IMR-90 (cell line): ENCODE results near the gene BPIFB1. TPM values are rescaled to one million over a fixed set of nuclear protein-coding genes. Genes with fewer than 3 reads are reported as not detected.

Experiments
- ATAC-seq: fragments of 200-7000 bp; cut with Tn5 transposase; 2 replicates; pipeline ENCODE4 v1.9.1; 2020; ENCODE audit warnings: low read depth, mild to moderate bottlenecking, moderate library complexity
- BruUV-seq: library from RNA; stranded (reverse); fragments of 400-500 nt; replicated peaks from 2 replicates; lab custom pipeline; 2021; lab: Mats Ljungman, UMichigan
- CTCF ChIA-PET: fragments of 300-600 bp; formaldehyde crosslinking; extraction: SDS; loops from one replicate; lab custom pipeline; 2021; ENCODE audit warnings: antibody characterized with exemption; lab: Yijun Ruan, JAX
- POLR2A ChIA-PET: fragments of 300-600 bp; sonication (Branson Sonifier 250); formaldehyde crosslinking; loops from one replicate; lab custom pipeline; 2022; ENCODE audit warnings: antibody characterized with exemption; ENCODE audit not compliant: unreplicated experiment; lab: Charles Lee
- DNase-seq: peaks from one replicate; pipeline ENCODE4 v3.0.0; 2013
- H2AFZ ChIP-seq: replicated peaks from 2 replicates; pipeline ENCODE3; 2013; ENCODE audit warnings: low read length, mild to moderate bottlenecking; ENCODE audit not compliant: poor library complexity
- H2AK5ac ChIP-seq: 2 replicates; pipeline ENCODE4 v1.6.1; 2013; ENCODE audit warnings: low read depth, low read length, inconsistent platforms
- H2AK9ac ChIP-seq: replicated peaks from 2 replicates; pipeline ENCODE3; 2013; ENCODE audit warnings: mild to moderate bottlenecking, low read depth, low read length, moderate library complexity; ENCODE audit not compliant: poor library complexity
- H2BK120ac ChIP-seq: 2 replicates; pipeline ENCODE4 v1.6.1; 2013; ENCODE audit warnings: low read depth, low read length, inconsistent platforms
- H2BK15ac ChIP-seq: 3 replicates; pipeline ENCODE4 v1.6.1; 2013; ENCODE audit warnings: low read depth, low read length, inconsistent platforms
- H2BK20ac ChIP-seq: 2 replicates; pipeline ENCODE4 v1.6.1; 2013; ENCODE audit warnings: low read depth, mild to moderate bottlenecking, inconsistent platforms, low read length, moderate library complexity
- H2BK5ac ChIP-seq: 2 replicates; pipeline ENCODE4 v1.6.1; 2013; ENCODE audit warnings: mild to moderate bottlenecking, low read depth, low read length, inconsistent platforms; ENCODE audit not compliant: poor library complexity, severe bottlenecking
- H3K14ac ChIP-seq: replicated peaks from 2 replicates; pipeline ENCODE4 v1.6.1; 2013; ENCODE audit warnings: low read depth, low read length, inconsistent platforms
- H3K18ac ChIP-seq: 2 replicates; pipeline ENCODE4 v1.6.1; 2013; ENCODE audit warnings: low read depth, low read length, control low read depth
- H3K23ac ChIP-seq: 2 replicates; pipeline ENCODE4 v1.6.1; 2013; ENCODE audit warnings: low read depth, low read length, inconsistent platforms
- H3K27ac ChIP-seq: 2 replicates; pipeline ENCODE4 v1.5.1; 2013; ENCODE audit warnings: mild to moderate bottlenecking, control low read depth, low read length; ENCODE audit not compliant: insufficient read depth
- H3K27me3 ChIP-seq: 2 replicates; pipeline ENCODE4 v1.6.1; 2013; ENCODE audit warnings: low read length; ENCODE audit not compliant: control insufficient read depth, insufficient read depth
- H3K36me3 ChIP-seq: 2 replicates; pipeline ENCODE4 v1.6.1; 2013; ENCODE audit warnings: low read length, mixed read lengths; ENCODE audit not compliant: control insufficient read depth, insufficient read depth
- H3K4ac ChIP-seq: 2 replicates; pipeline ENCODE4 v1.6.1; 2013; ENCODE audit warnings: low read depth, low read length, inconsistent platforms
- H3K4me1 ChIP-seq: 2 replicates; pipeline ENCODE4 v1.6.1; 2013; ENCODE audit warnings: low read length, mixed read lengths; ENCODE audit not compliant: control insufficient read depth, insufficient read depth
- H3K4me2 ChIP-seq: 2 replicates; pipeline ENCODE4 v1.6.1; 2013; ENCODE audit warnings: low read depth, mild to moderate bottlenecking, control low read depth, low read length, moderate library complexity
- H3K4me3 ChIP-seq: 2 replicates; pipeline ENCODE4 v1.5.1; 2013; ENCODE audit warnings: low read depth, mild to moderate bottlenecking, control low read depth, low read length, moderate library complexity; ENCODE audit not compliant: insufficient read depth
- H3K56ac ChIP-seq: 2 replicates; pipeline ENCODE4 v1.6.1; 2013; ENCODE audit warnings: low read length, inconsistent platforms; ENCODE audit not compliant: insufficient read depth; ENCODE audit errors: extremely low read depth
- H3K79me1 ChIP-seq, 2 experiments: 2 replicates each; pipeline ENCODE4 v1.6.1; 2013; ENCODE audit warnings: low read length in 2 of 2, inconsistent platforms in 1 of 2, low read depth in 1 of 2
- H3K9ac ChIP-seq: 2 replicates; pipeline ENCODE4 v1.6.1; 2013; ENCODE audit warnings: low read depth, low read length, control low read depth
- H3K9me1 ChIP-seq: 2 replicates; pipeline ENCODE4 v1.6.1; 2013; ENCODE audit warnings: low read length, inconsistent platforms; ENCODE audit not compliant: insufficient read depth
- H3K9me3 ChIP-seq: 2 replicates; pipeline ENCODE4 v1.6.1; 2013; ENCODE audit warnings: low read length; ENCODE audit not compliant: control insufficient read depth, insufficient read depth
- H4K20me1 ChIP-seq: 2 replicates; pipeline ENCODE4 v1.6.1; 2013; ENCODE audit warnings: low read length, inconsistent platforms; ENCODE audit not compliant: insufficient read depth
- H4K5ac ChIP-seq: 2 replicates; pipeline ENCODE4 v1.6.1; 2013; ENCODE audit warnings: mild to moderate bottlenecking, low read depth, low read length, control low read depth
- H4K8ac ChIP-seq, 2 experiments: 2 replicates each; pipeline ENCODE4 v1.6.1; 2013; ENCODE audit warnings: low read depth in 2 of 2, low read length in 2 of 2, control low read depth in 1 of 2, inconsistent platforms in 1 of 2
- H4K91ac ChIP-seq: 2 replicates; pipeline ENCODE4 v1.6.1; 2013; ENCODE audit warnings: low read depth, low read length, inconsistent platforms; ENCODE audit not compliant: insufficient read depth
- CEBPB ChIP-seq: IDR thresholded peaks from 2 replicates; pipeline ENCODE4 v1.6.1; 2012; ENCODE audit warnings: low read depth, low read length, improper control_type of control experiment
- CHD1 ChIP-seq: IDR thresholded peaks from 2 replicates; pipeline ENCODE4 v1.6.1; 2012; ENCODE audit warnings: low read depth, low read length, improper control_type of control experiment
- FOS ChIP-seq: fragments of 150-350 bp; IDR thresholded peaks from 2 replicates; pipeline ENCODE4 v1.6.1; 2016; ENCODE audit warnings: low read depth, low read length
- MAFK ChIP-seq: IDR thresholded peaks from 2 replicates; pipeline ENCODE4 v1.6.1; 2012; ENCODE audit warnings: low read depth, low read length, improper control_type of control experiment
- MAZ ChIP-seq: IDR thresholded peaks from 2 replicates; pipeline ENCODE4 v1.6.1; 2012; ENCODE audit warnings: low read depth, mild to moderate bottlenecking, low read length, improper control_type of control experiment, moderate library complexity, borderline replicate concordance
- POLR2A ChIP-seq: IDR thresholded peaks from 2 replicates; pipeline ENCODE4 v1.6.1; 2012; ENCODE audit warnings: mild to moderate bottlenecking, low read depth, low read length
- RAD21 ChIP-seq: IDR thresholded peaks from 2 replicates; pipeline ENCODE4 v1.6.1; 2012; ENCODE audit warnings: low read length, improper control_type of control experiment
- RFX5 ChIP-seq: IDR thresholded peaks from 2 replicates; pipeline ENCODE4 v1.8.0; 2012; ENCODE audit warnings: low read depth, mild to moderate bottlenecking, low read length, moderate library complexity
- WGBS, 2 experiments: methylation state at CpG; one replicate each; pipeline versions ENCODE4 v1.1.5 to v1.1.7; 2013; ENCODE audit warnings: missing lambda C conversion rate in 2 of 2; ENCODE audit not compliant: insufficient read length in 1 of 2; ENCODE audit errors: extremely low coverage in 2 of 2; 5-methylcytosine and 5-hydroxymethylcytosine counted together
- dilution Hi-C: fragments of 300-500 bp; cut with HindIII; formaldehyde crosslinking; loops from one replicate; pipeline ENCODE4 v1.14.3; 2018; ENCODE audit warnings: low sequenced_read_pairs; ENCODE audit not compliant: unreplicated experiment
- in situ Hi-C: fragments of 300-500 bp; cut with MboI; formaldehyde crosslinking; loops from 3 replicates; pipeline ENCODE4 v1.14.3; 2019; ENCODE audit warnings: low sequenced_read_pairs, inconsistent platforms, mixed read lengths
- intact Hi-C: fragments of 100-400 bp; cut with micrococcal nuclease; formaldehyde crosslinking; loops from 2 replicates; pipeline ENCODE4 v1.10.0; 2022
- polyA plus RNA-seq, 3 experiments: library from polyadenylated mRNA; depleted of rRNA; stranded (reverse); fragments of >200 nt; gene quantifications; 2 replicates each; pipeline ENCODE4 v1.2.3, GENCODE V29; 2012; ENCODE audit warnings: low replicate concordance in 1 of 3
- total RNA-seq: library from RNA; depleted of rRNA; stranded (reverse); fragments of >200 nt; gene quantifications from 2 replicates; pipeline ENCODE4 v1.2.3, GENCODE V29; 2012
- TF ChIP-seq, protein P1 (sequence below): conservative IDR thresholded peaks from 2 replicates; pipeline ENCODE4 v1.5.1; 2012; ENCODE audit warnings: mild to moderate bottlenecking, low read depth, low read length, improper control_type of control experiment
- TF ChIP-seq, protein P2 (sequence below): fragments of 150-350 bp; IDR thresholded peaks from 2 replicates; pipeline ENCODE4 v1.6.1; 2017; ENCODE audit warnings: mild to moderate bottlenecking, antibody characterized with exemption, low read length, low read depth
- TF ChIP-seq, protein P3 (sequence below): fragments of 150-350 bp; IDR thresholded peaks from 2 replicates; pipeline ENCODE4 v1.6.1; 2016; ENCODE audit warnings: low read depth, mild to moderate bottlenecking, low read length, moderate library complexity, borderline replicate concordance

Gene BPIFB1
- total and polyA plus RNA-seq, 2 of the 4 experiments (the other 2 are of a cell fraction): not detected

DNA sequence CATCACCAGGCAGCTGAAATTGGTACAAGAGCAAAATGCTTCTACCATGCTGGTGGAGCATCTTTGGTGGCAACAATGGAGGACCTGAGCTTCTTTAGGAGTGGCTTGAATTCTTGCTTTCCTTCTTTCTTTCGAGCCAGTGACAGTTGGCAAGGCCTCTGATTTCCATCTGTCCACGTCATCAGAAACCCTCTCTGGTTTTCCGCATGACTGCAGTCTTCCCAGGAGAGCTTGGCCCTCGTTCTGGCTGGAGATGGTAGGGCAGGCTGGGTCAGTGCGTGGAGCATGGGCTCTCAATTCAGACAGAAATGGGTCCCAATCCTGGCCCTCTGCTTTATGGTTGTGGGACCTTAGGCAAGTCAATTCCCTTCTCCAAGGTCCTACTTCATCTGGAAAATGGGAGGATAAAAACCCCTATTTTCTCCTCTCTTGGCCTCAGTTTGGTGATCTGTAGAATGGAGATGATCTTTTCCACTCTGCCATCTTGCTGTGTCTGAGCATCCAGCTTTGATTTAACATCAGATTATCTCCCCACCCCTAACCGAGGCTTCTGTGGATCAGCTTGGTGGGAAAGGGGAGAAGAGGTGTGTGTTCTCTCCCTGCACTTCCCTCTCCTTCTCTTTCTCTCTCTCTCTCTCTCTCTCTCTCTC lies 3.6 kb upstream of the BPIFB1 start:
- no peak overlapping the region for H3K23ac ChIP-seq
- H3K4me3 ChIP-seq: no peak overlapping the region
- H3K9me1 ChIP-seq: no peaks in the 10 kb centered on the region
- no peak overlapping the region for H3K4ac ChIP-seq
- no peak overlapping the region for H3K18ac ChIP-seq
- H2AK5ac ChIP-seq: no peak overlapping the region
- dilution Hi-C loops (no loop called here), intact Hi-C loops (no loop called here), in situ Hi-C loops (no loop called here)
- no peak overlapping the region for H3K9ac ChIP-seq
- no peak overlapping the region for H2AK9ac ChIP-seq
- H4K20me1 ChIP-seq: no peaks in the 10 kb centered on the region
- no peak overlapping the region for H2BK5ac ChIP-seq
- CTCF ChIA-PET: no interaction called here
- H3K4me1 ChIP-seq: no peaks in the 10 kb centered on the region
- no peaks in the 10 kb centered on the region for H3K79me1 ChIP-seq
- no peak overlapping the region for H2AFZ ChIP-seq
- H3K27me3 ChIP-seq: peaks cover 18% of the 10 kb centered on the region
- no peak for ATAC-seq
- no peaks in the 10 kb centered on the region for H3K36me3 ChIP-seq
- H2BK15ac ChIP-seq: no peak overlapping the region
- no peak overlapping the region for H4K5ac ChIP-seq
- H2BK20ac ChIP-seq: no peak overlapping the region
- H3K56ac ChIP-seq: no peak overlapping the region
- H4K91ac ChIP-seq: no peak overlapping the region
- H4K8ac ChIP-seq: no peak overlapping the region
- DNase-seq: no peak
- no peaks in the 10 kb centered on the region for H3K9me3 ChIP-seq
- WGBS, 2 experiments: no CpG with 5 or more reads among the region's 6 CpGs
- TF ChIP-seq FOS: no peak
- TF ChIP-seq RAD21: no peak
- TF ChIP-seq, protein P1, sequence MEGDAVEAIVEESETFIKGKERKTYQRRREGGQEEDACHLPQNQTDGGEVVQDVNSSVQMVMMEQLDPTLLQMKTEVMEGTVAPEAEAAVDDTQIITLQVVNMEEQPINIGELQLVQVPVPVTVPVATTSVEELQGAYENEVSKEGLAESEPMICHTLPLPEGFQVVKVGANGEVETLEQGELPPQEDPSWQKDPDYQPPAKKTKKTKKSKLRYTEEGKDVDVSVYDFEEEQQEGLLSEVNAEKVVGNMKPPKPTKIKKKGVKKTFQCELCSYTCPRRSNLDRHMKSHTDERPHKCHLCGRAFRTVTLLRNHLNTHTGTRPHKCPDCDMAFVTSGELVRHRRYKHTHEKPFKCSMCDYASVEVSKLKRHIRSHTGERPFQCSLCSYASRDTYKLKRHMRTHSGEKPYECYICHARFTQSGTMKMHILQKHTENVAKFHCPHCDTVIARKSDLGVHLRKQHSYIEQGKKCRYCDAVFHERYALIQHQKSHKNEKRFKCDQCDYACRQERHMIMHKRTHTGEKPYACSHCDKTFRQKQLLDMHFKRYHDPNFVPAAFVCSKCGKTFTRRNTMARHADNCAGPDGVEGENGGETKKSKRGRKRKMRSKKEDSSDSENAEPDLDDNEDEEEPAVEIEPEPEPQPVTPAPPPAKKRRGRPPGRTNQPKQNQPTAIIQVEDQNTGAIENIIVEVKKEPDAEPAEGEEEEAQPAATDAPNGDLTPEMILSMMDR: no peak
- TF ChIP-seq, protein P2, sequence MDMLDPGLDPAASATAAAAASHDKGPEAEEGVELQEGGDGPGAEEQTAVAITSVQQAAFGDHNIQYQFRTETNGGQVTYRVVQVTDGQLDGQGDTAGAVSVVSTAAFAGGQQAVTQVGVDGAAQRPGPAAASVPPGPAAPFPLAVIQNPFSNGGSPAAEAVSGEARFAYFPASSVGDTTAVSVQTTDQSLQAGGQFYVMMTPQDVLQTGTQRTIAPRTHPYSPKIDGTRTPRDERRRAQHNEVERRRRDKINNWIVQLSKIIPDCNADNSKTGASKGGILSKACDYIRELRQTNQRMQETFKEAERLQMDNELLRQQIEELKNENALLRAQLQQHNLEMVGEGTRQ: no peak
- no peak for TF ChIP-seq MAZ
- TF ChIP-seq, protein P3, sequence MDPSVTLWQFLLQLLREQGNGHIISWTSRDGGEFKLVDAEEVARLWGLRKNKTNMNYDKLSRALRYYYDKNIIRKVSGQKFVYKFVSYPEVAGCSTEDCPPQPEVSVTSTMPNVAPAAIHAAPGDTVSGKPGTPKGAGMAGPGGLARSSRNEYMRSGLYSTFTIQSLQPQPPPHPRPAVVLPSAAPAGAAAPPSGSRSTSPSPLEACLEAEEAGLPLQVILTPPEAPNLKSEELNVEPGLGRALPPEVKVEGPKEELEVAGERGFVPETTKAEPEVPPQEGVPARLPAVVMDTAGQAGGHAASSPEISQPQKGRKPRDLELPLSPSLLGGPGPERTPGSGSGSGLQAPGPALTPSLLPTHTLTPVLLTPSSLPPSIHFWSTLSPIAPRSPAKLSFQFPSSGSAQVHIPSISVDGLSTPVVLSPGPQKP: no peak
- TF ChIP-seq RFX5: no peak
- TF ChIP-seq CEBPB: no peak
- no peak for TF ChIP-seq POLR2A
- TF ChIP-seq MAFK: no peak
- no peak for TF ChIP-seq CHD1
- H2BK120ac ChIP-seq: no peak overlapping the region
- H3K14ac ChIP-seq: no peak overlapping the region
- no peak overlapping the region for H3K4me2 ChIP-seq
- BruUV-seq: no TSS peak
- no peak overlapping the region for H3K27ac ChIP-seq
- POLR2A ChIA-PET: no interaction called here
